CD4-positive, CD25-positive, alpha-beta regulatory T cell (primary cell): ENCODE measurements around the gene PLEKHN1. TPM values are rescaled to one million over a fixed set of nuclear protein-coding genes. Genes with fewer than 3 reads are reported as not detected.

Experiments used
- ATAC-seq, 2 donors: fragments of 150-1000 bp; cut with Tn5 transposase; one replicate each; pipeline ENCODE4 v1.10.0; 2021; ENCODE audit warnings: low read depth in 2 of 2, moderate number of reproducible peaks in 2 of 2, moderate library complexity in 1 of 2
- DNase-seq, 3 donors: peaks; one replicate each; pipeline versions ENCODE4 v3.0.0 to v3.0.0-alpha.2; 2012 to 2022; ENCODE audit warnings: mixed read lengths in 1 of 3
- H3K27ac ChIP-seq: one replicate; pipeline ENCODE4 v1.7.0; 2013; ENCODE audit warnings: mild to moderate bottlenecking, low read length; ENCODE audit not compliant: insufficient read depth, poor library complexity, severe bottlenecking
- H3K27me3 ChIP-seq: one replicate; pipeline ENCODE4 v1.7.0; 2013; ENCODE audit warnings: low read length; ENCODE audit not compliant: control insufficient read depth, insufficient read depth
- H3K36me3 ChIP-seq: one replicate; pipeline ENCODE4 v1.7.0; 2013; ENCODE audit warnings: mild to moderate bottlenecking, low read length, moderate library complexity; ENCODE audit not compliant: control insufficient read depth, insufficient read depth
- H3K4me1 ChIP-seq: 2 replicates; pipeline ENCODE4 v1.7.0; 2013; ENCODE audit warnings: mild to moderate bottlenecking, low read length; ENCODE audit not compliant: insufficient read depth, control insufficient read depth, poor library complexity, severe bottlenecking
- H3K4me3 ChIP-seq: one replicate; pipeline ENCODE4 v1.7.0; 2013; ENCODE audit warnings: low read depth, mild to moderate bottlenecking, low read length, moderate library complexity
- H3K9me3 ChIP-seq, 2 experiments: 1 replicate in 1 of 2; 2 replicates in 1 of 2; pipeline ENCODE4 v1.7.0; 2013; ENCODE audit warnings: low read length in 2 of 2, mild to moderate bottlenecking in 1 of 2, moderate library complexity in 1 of 2; ENCODE audit not compliant: control insufficient read depth in 2 of 2
- H3K27ac Mint-ChIP-seq, 3 donors: one replicate each; pipeline ENCODE4 v1.8.0; 2020 to 2022; ENCODE audit warnings: mild to moderate bottlenecking in 3 of 3, mixed read lengths in 3 of 3, moderate library complexity in 2 of 3
- H3K27me3 Mint-ChIP-seq: one replicate; pipeline ENCODE4 v1.8.0; 2022; ENCODE audit warnings: mild to moderate bottlenecking, mixed read lengths
- H3K36me3 Mint-ChIP-seq: one replicate; pipeline ENCODE4 v1.8.0; 2020; ENCODE audit warnings: mixed read lengths
- H3K4me1 Mint-ChIP-seq, 4 donors: one replicate each; pipeline ENCODE4 v1.8.0; 2020 to 2022; ENCODE audit warnings: mixed read lengths in 4 of 4, mild to moderate bottlenecking in 1 of 4
- H3K4me3 Mint-ChIP-seq, 4 donors: one replicate each; pipeline ENCODE4 v1.8.0; 2020 to 2022; ENCODE audit warnings: mild to moderate bottlenecking in 4 of 4, mixed read lengths in 4 of 4, moderate library complexity in 3 of 4
- H3K9me3 Mint-ChIP-seq, 7 donors: one replicate each; pipeline ENCODE4 v1.8.0; 2020 to 2022; ENCODE audit warnings: mixed read lengths in 7 of 7, mild to moderate bottlenecking in 3 of 7, moderate library complexity in 2 of 7
- polyA plus RNA-seq, 4 donors: library from polyadenylated mRNA; unstranded; fragments of 300-500 nt; fragmentation: Illumina TruSeq; gene quantifications; one replicate each; pipeline ENCODE4 v1.2.3, GENCODE V29; 2021
- total RNA-seq: library from RNA; stranded (reverse); gene quantifications from one replicate; pipeline ENCODE4 v1.2.3, GENCODE V29; 2022

The PLEKHN1 gene
- total and polyA plus RNA-seq, 5 donors from 2014 or later = 0.39 to 2.5 (median 0.61) TPM; not detected in 2

GRCh38 chr1:1024771-1025699 is 58.8 kb downstream of the PLEKHN1 start:
- peaks cover 11% of the 10 kb centered on the region for H3K27me3 Mint-ChIP-seq
- no peak for ATAC-seq
- Histone ChIP-seq H3K9me3 (no peaks in the 10 kb centered on the region), H3K36me3 (no peaks in the 10 kb centered on the region), H3K4me3 (no peak overlapping the region), H3K4me1 (peaks cover 14% of the 10 kb centered on the region), H3K27me3 (no peaks in the 10 kb centered on the region), H3K27ac (no peak overlapping the region)
- H3K9me3 Mint-ChIP-seq = no peaks in the 10 kb centered on the region
- no peak overlapping the region for H3K27ac Mint-ChIP-seq
- no peaks in the 10 kb centered on the region for H3K36me3 Mint-ChIP-seq
- peaks cover 0 to 9% (median 0%) of the 10 kb centered on the region in 4 donors for H3K4me1 Mint-ChIP-seq
- H3K4me3 Mint-ChIP-seq = no peak overlapping the region
- no peak for DNase-seq

Other genes with a start within 250 kb of the PLEKHN1 start
- gene SAMD11, start 42.6 kb upstream of the PLEKHN1 start, total RNA-seq = not detected
- gene SAMD11, start 42.6 kb upstream of the PLEKHN1 start, polyA plus RNA-seq = under 1 TPM in 2 of 4 donors, not detected in 2; 0.14 to 0.31 TPM
- gene NOC2L, start 7.2 kb upstream of the PLEKHN1 start, total RNA-seq = 54.0 TPM
- 10 to 100 TPM; 36.8 to 56.6 (median 53.5) TPM for gene NOC2L, start 7.2 kb upstream of the PLEKHN1 start, polyA plus RNA-seq
- 28.4 TPM for gene KLHL17, start 5.9 kb upstream of the PLEKHN1 start, total RNA-seq
- 1 to 10 TPM; 1.5 to 1.6 (median 1.6) TPM for gene KLHL17, start 5.9 kb upstream of the PLEKHN1 start, polyA plus RNA-seq
- gene PERM1, start 15.6 kb downstream of the PLEKHN1 start, total RNA-seq = not detected
- not detected for gene PERM1, start 15.6 kb downstream of the PLEKHN1 start, polyA plus RNA-seq
- gene HES4, start 33.6 kb downstream of the PLEKHN1 start, total RNA-seq = 25.9 TPM
- gene HES4, start 33.6 kb downstream of the PLEKHN1 start, polyA plus RNA-seq = 1 to 10 TPM in 2 of 4 donors, under 1 TPM in 1, not detected in 1; 0.21 to 1.3 (median 1.1) TPM
- 76.7 TPM for gene ISG15, start 47.0 kb downstream of the PLEKHN1 start, total RNA-seq
- gene ISG15, start 47.0 kb downstream of the PLEKHN1 start, polyA plus RNA-seq = 100 to 1,000 TPM; 174 to 489 (median 295) TPM
- gene AGRN, start 53.6 kb downstream of the PLEKHN1 start, total RNA-seq = 4.2 TPM
- under 1 TPM in 3 of 4 donors, not detected in 1; 0.06 to 0.38 (median 0.21) TPM for gene AGRN, start 53.6 kb downstream of the PLEKHN1 start, polyA plus RNA-seq
- gene RNF223, start 107.8 kb downstream of the PLEKHN1 start, total RNA-seq = not detected
- gene RNF223, start 107.8 kb downstream of the PLEKHN1 start, polyA plus RNA-seq = not detected
- 20.0 TPM for gene C1orf159, start 149.6 kb downstream of the PLEKHN1 start, total RNA-seq
- 1 to 10 TPM; 3.0 to 6.3 (median 4.7) TPM for gene C1orf159, start 149.6 kb downstream of the PLEKHN1 start, polyA plus RNA-seq
- gene TTLL10, start 207.4 kb downstream of the PLEKHN1 start, total RNA-seq = not detected
- not detected for gene TTLL10, start 207.4 kb downstream of the PLEKHN1 start, polyA plus RNA-seq
- gene TNFRSF18, start 240.1 kb downstream of the PLEKHN1 start, total RNA-seq = 47.8 TPM
- gene TNFRSF18, start 240.1 kb downstream of the PLEKHN1 start, polyA plus RNA-seq = 10 to 100 TPM; 17.4 to 54.5 (median 25.2) TPM
- 65.8 TPM for gene TNFRSF4, start 247.7 kb downstream of the PLEKHN1 start, total RNA-seq
- 10 to 100 TPM; 19.0 to 50.2 (median 32.2) TPM for gene TNFRSF4, start 247.7 kb downstream of the PLEKHN1 start, polyA plus RNA-seq